HEK293 (cell line): ENCODE results near the gene HEATR5A.

Experiments
- HOXD13 ChIP-seq: sonication (generic); formaldehyde crosslinking; IDR thresholded peaks from 2 replicates; pipeline ENCODE4 v1.8.0; 2022; ENCODE audit warnings: missing genetic modification reagents, borderline replicate concordance
- IKZF3 ChIP-seq: fragments of 450-650 bp; IDR thresholded peaks from 2 replicates; pipeline ENCODE4 v1.5.0; 2018; ENCODE audit warnings: missing biosample characterization, mild to moderate bottlenecking, missing genetic modification characterization, moderate library complexity
- KLF17 ChIP-seq: fragments of 450-650 bp; formaldehyde crosslinking; IDR thresholded peaks from 2 replicates; pipeline ENCODE4 v1.5.1; 2016; ENCODE audit warnings: missing biosample characterization, missing genetic modification characterization
- PBX3 ChIP-seq: sonication (generic); formaldehyde crosslinking; IDR thresholded peaks from 2 replicates; pipeline ENCODE4 v1.8.1; 2022; ENCODE audit warnings: mild to moderate bottlenecking, moderate library complexity, missing genetic modification reagents
- PRDM10 ChIP-seq: fragments of 450-650 bp; formaldehyde crosslinking; IDR thresholded peaks from 2 replicates; pipeline ENCODE4 v1.5.1; 2016; ENCODE audit warnings: missing biosample characterization, missing genetic modification characterization
- PRDM2 ChIP-seq: fragments of 450-650 bp; formaldehyde crosslinking; IDR thresholded peaks from 2 replicates; pipeline ENCODE4 v1.5.1; 2016; ENCODE audit warnings: missing biosample characterization, missing genetic modification characterization, borderline replicate concordance
- ZNF138 ChIP-seq: fragments of 450-650 bp; formaldehyde crosslinking; IDR thresholded peaks from 2 replicates; pipeline ENCODE4 v1.5.1; 2016; ENCODE audit warnings: missing biosample characterization, missing genetic modification characterization, borderline replicate concordance
- ZNF157 ChIP-seq: fragments of 450-650 bp; formaldehyde crosslinking; IDR thresholded peaks from 2 replicates; pipeline ENCODE4 v1.5.1; 2016; ENCODE audit warnings: missing biosample characterization, missing genetic modification characterization
- ZNF324 ChIP-seq: fragments of 450-650 bp; formaldehyde crosslinking; IDR thresholded peaks from 2 replicates; pipeline ENCODE4 v1.5.1; 2016; ENCODE audit warnings: missing biosample characterization, missing genetic modification characterization
- ZNF433 ChIP-seq: fragments of 450-650 bp; formaldehyde crosslinking; IDR thresholded peaks from 2 replicates; pipeline ENCODE4 v1.5.1; 2016; ENCODE audit warnings: missing biosample characterization, missing genetic modification characterization, low read depth
- ZNF76 ChIP-seq: fragments of 450-650 bp; formaldehyde crosslinking; IDR thresholded peaks from 2 replicates; pipeline ENCODE4; 2016; ENCODE audit warnings: low read depth, missing biosample characterization, missing genetic modification characterization, borderline replicate concordance
- TF ChIP-seq, protein P1 (sequence below): fragments of 450-650 bp; formaldehyde crosslinking; conservative IDR thresholded peaks from 2 replicates; pipeline ENCODE4 v1.5.1; 2016; ENCODE audit warnings: low read depth, missing biosample characterization, missing genetic modification characterization
- TF ChIP-seq, protein P2 (sequence below): fragments of 450-650 bp; formaldehyde crosslinking; IDR thresholded peaks from 2 replicates; pipeline ENCODE4 v1.5.1; 2016; ENCODE audit warnings: missing biosample characterization, missing genetic modification characterization

DNA sequence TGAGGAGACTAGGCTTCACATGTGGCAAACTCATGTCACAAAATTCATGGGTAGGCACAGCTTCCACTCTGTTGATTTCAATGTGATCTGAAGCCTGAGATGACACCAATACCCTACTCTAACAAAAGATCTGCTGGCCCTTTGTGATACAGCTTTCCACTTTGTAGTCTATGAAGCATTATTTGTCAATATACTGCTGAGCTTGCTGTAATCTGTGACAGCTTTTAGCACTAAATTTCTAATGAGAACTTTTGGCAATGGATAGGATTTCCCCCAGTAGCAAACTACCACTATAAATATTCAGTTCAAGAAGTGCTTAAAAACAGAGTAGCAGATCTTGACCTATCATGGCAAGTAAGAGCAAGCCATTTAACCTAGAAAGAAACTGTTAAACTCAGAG lies 5.6 kb upstream of the HEATR5A start:
- no peak for TF ChIP-seq PRDM2
- TF ChIP-seq ZNF433 = no peak
- TF ChIP-seq IKZF3 (tag by site-specific recombination) = no peak
- TF ChIP-seq ZNF138 = no peak
- TF ChIP-seq, protein P1, sequence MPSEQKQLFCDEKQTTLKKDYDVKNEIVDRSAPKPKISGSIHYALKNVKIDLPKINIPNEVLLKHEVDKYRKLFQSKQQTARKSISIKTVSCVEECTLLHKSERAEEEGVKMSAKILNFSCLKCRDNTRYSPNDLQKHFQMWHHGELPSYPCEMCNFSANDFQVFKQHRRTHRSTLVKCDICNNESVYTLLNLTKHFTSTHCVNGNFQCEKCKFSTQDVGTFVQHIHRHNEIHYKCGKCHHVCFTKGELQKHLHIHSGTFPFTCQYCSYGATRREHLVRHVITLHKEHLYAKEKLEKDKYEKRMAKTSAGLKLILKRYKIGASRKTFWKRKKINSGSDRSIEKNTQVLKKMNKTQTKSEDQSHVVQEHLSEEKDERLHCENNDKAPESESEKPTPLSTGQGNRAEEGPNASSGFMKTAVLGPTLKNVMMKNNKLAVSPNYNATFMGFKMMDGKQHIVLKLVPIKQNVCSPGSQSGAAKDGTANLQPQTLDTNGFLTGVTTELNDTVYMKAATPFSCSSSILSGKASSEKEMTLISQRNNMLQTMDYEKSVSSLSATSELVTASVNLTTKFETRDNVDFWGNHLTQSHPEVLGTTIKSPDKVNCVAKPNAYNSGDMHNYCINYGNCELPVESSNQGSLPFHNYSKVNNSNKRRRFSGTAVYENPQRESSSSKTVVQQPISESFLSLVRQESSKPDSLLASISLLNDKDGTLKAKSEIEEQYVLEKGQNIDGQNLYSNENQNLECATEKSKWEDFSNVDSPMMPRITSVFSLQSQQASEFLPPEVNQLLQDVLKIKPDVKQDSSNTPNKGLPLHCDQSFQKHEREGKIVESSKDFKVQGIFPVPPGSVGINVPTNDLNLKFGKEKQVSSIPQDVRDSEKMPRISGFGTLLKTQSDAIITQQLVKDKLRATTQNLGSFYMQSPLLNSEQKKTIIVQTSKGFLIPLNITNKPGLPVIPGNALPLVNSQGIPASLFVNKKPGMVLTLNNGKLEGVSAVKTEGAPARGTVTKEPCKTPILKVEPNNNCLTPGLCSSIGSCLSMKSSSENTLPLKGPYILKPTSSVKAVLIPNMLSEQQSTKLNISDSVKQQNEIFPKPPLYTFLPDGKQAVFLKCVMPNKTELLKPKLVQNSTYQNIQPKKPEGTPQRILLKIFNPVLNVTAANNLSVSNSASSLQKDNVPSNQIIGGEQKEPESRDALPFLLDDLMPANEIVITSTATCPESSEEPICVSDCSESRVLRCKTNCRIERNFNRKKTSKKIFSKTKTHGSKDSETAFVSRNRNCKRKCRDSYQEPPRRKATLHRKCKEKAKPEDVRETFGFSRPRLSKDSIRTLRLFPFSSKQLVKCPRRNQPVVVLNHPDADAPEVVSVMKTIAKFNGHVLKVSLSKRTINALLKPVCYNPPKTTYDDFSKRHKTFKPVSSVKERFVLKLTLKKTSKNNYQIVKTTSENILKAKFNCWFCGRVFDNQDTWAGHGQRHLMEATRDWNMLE (tag by site-specific recombination) = no peak
- no peak for TF ChIP-seq PBX3
- TF ChIP-seq PRDM10 = no peak
- TF ChIP-seq KLF17 (tag by site-specific recombination) = no peak
- TF ChIP-seq ZNF324 (tag by site-specific recombination) = no peak
- TF ChIP-seq, protein P2, sequence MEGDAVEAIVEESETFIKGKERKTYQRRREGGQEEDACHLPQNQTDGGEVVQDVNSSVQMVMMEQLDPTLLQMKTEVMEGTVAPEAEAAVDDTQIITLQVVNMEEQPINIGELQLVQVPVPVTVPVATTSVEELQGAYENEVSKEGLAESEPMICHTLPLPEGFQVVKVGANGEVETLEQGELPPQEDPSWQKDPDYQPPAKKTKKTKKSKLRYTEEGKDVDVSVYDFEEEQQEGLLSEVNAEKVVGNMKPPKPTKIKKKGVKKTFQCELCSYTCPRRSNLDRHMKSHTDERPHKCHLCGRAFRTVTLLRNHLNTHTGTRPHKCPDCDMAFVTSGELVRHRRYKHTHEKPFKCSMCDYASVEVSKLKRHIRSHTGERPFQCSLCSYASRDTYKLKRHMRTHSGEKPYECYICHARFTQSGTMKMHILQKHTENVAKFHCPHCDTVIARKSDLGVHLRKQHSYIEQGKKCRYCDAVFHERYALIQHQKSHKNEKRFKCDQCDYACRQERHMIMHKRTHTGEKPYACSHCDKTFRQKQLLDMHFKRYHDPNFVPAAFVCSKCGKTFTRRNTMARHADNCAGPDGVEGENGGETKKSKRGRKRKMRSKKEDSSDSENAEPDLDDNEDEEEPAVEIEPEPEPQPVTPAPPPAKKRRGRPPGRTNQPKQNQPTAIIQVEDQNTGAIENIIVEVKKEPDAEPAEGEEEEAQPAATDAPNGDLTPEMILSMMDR (tag by site-specific recombination) = no peak
- no peak for TF ChIP-seq HOXD13 (CRISPR knock-in tag)
- TF ChIP-seq ZNF157 (tag by site-specific recombination) = no peak
- TF ChIP-seq ZNF76 (tag by site-specific recombination) = no peak
